Fibroblast of the aortic adventitia (primary cell): Measurements from ENCODE around the gene SLC24A3. TPM values are rescaled to one million over a fixed set of nuclear protein-coding genes. Genes with fewer than 3 reads are reported as not detected.

Experiments used
- DNase-seq: peaks from one replicate; pipeline ENCODE4 v3.0.0-alpha.2; 2010; ENCODE audit warnings: low read depth
- H3K4me3 ChIP-seq: 2 replicates; pipeline ENCODE4 v1.5.1; 2011; ENCODE audit warnings: low read depth, mild to moderate bottlenecking, control low read depth, low read length, moderate library complexity
- total RNA-seq: library from RNA; depleted of rRNA; stranded (reverse); fragments of >200 nt; gene quantifications from 2 replicates; pipeline ENCODE4 v1.2.3, GENCODE V29; 2012; ENCODE audit warnings: low replicate concordance
- TF ChIP-seq, protein P1 (sequence below): IDR thresholded peaks from 2 replicates; pipeline ENCODE4 v1.5.1; 2011; ENCODE audit warnings: mild to moderate bottlenecking, low read length, control low read depth, inconsistent platforms; ENCODE audit not compliant: insufficient read depth

The SLC24A3 gene
- total RNA-seq, 1 donor = not detected

DNA sequence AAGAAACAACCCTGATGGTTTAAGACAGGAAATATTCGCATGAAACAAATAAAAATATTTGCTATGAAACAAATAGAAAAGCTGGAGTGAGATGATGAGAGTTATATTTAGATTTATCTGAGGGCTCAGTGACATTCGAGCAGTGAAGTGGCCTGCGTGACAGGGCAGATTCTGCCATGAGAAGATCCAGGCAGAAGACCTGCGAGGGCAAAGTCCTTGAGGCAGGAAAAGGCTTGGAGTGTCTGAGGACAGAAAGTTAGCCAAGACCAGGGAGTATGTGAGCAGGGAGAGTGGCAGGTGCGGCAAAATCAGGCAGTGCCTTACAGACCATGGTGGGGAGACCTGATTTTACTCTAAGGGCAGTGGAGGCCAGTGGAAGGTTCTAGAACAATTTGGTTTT lies 478.7 kb downstream of the SLC24A3 start:
- no peak overlapping the region for H3K4me3 ChIP-seq
- no peak for DNase-seq
- TF ChIP-seq, protein P1, sequence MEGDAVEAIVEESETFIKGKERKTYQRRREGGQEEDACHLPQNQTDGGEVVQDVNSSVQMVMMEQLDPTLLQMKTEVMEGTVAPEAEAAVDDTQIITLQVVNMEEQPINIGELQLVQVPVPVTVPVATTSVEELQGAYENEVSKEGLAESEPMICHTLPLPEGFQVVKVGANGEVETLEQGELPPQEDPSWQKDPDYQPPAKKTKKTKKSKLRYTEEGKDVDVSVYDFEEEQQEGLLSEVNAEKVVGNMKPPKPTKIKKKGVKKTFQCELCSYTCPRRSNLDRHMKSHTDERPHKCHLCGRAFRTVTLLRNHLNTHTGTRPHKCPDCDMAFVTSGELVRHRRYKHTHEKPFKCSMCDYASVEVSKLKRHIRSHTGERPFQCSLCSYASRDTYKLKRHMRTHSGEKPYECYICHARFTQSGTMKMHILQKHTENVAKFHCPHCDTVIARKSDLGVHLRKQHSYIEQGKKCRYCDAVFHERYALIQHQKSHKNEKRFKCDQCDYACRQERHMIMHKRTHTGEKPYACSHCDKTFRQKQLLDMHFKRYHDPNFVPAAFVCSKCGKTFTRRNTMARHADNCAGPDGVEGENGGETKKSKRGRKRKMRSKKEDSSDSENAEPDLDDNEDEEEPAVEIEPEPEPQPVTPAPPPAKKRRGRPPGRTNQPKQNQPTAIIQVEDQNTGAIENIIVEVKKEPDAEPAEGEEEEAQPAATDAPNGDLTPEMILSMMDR = no peak

DNA sequence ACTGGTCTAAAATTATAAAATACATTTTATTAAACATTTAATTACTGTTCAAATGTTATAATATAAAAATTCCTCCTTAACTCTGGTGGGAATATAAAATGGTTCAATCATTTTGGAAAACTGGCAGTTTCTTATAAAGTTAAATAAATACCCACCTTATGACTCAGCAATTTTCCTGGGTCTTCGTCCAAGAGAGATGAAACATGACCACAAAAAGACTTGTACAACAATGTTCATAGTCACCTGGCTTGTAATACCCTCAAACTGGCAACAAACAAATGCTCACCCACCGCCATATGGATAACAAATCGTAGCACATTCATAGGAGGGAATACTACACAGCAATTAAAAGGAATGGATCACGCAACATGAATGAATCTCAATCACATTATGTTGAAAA lies 479.7 kb downstream of the SLC24A3 start:
- TF ChIP-seq, protein P1 = no peak
- peak; percentile 62 for DNase-seq
- no peak overlapping the region for H3K4me3 ChIP-seq

DNA sequence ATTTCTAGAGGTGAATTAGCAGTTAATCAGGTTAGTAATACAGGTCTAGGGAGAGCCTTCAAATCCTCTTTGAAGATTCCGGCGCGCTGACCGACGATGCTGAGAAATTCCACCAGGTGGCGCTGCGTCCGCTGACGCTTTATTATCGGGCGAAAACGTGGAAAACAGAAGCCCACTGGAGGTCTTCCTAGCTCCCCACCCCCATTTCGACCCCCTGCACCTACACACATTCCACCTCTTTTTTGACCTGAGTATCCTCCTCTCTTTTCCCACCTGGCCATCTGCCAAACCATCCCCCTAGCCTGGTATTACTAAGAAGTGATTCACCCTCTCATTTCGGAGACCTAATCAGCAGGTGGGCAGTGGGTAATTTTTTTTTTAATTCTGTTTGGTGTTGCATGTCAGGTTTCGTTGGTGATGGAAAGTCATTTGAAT lies 480.3 kb downstream of the SLC24A3 start:
- peak; percentile 55 for DNase-seq
- TF ChIP-seq, protein P1 = peak; percentile 92
- H3K4me3 ChIP-seq = no peak overlapping the region

DNA sequence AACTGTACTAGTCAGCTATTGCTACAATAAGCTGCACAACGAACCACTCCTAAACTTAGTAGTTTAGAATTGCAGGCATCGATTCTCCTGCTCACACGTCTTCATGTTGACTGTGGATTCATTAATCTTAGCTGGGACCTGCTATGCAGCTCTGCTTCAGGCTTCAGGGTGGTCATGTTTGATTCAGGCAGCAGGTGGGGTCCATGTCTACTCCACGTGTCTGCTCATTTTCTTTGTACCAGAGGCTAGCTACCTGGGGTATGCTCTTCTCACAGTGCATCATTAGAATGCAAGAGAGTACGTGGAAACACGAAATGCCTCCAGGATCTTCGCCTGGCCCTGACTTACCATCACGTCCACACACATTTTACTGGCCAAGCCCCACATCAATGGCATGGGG lies 481.1 kb downstream of the SLC24A3 start:
- H3K4me3 ChIP-seq = no peak overlapping the region
- TF ChIP-seq, protein P1 = no peak
- no peak for DNase-seq

DNA sequence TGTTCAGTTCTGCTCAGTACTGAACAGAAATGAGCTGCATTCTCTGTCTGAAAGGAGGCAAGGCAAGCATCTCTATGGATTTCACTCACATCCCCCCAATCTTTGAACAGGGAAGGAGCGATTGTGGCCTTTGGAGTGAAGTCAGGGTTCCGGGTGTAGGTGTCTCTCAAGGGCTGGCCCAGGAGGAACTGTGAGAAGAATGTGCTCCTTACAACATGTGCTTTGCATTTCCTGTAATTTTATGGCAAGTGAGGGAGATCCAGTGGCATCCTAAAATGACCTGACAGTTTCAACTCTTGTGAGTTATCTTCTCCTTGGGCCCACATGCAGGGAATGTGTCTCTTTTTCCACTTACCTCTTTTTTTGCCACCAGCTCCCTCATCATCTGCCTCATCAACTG lies 482.6 kb downstream of the SLC24A3 start:
- no peak for DNase-seq
- H3K4me3 ChIP-seq = no peak overlapping the region
- TF ChIP-seq, protein P1 = no peak

DNA sequence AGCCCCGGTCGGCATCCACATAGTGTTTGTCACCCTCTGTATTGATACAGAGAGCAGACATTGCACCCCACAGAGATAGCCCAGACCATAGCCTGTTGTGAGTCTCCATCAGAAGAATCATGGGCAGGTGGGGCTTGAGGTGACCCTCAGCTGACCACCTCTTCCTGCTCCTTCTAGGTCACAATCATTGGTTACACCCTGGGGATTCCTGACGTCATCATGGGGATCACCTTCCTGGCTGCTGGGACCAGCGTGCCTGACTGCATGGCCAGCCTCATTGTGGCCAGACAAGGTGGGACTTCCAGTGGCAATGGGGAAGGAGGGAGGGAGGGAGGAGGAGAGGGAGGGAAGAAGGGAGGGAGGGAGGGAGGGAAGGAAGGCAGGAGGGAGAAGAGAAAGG lies 484.2 kb downstream of the SLC24A3 start:
- TF ChIP-seq, protein P1 = no peak
- no peak overlapping the region for H3K4me3 ChIP-seq
- no peak for DNase-seq

DNA sequence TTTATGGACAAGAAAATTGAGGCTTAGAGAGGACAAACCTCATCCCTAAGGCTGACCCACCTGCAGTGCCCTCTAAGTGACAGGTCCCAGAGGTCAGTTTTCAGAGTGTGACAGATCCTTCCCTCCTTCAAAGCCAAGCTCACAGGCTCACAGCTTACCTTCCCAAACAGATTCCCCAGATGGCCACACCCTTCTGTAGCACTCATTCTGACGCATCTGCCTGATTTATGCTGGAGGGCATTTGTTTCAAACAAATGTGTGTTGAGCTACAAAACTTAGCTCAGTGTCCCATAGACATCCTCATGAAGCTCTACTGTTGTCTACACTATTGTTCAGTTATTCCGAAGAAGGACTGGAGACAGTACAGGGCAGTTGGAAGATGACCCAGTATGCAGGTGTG lies 485.0 kb downstream of the SLC24A3 start:
- TF ChIP-seq, protein P1 = no peak
- no peak overlapping the region for H3K4me3 ChIP-seq
- DNase-seq = no peak
